ENCODE measurements around the gene CREB5. TPM values are rescaled to one million over a fixed set of nuclear protein-coding genes. Genes with fewer than 3 reads are reported as not detected.

The CREB5 gene
- total RNA-seq, 3 donors from 2014 or later = 17.3 to 19.7 (median 18.0) TPM

DNA sequence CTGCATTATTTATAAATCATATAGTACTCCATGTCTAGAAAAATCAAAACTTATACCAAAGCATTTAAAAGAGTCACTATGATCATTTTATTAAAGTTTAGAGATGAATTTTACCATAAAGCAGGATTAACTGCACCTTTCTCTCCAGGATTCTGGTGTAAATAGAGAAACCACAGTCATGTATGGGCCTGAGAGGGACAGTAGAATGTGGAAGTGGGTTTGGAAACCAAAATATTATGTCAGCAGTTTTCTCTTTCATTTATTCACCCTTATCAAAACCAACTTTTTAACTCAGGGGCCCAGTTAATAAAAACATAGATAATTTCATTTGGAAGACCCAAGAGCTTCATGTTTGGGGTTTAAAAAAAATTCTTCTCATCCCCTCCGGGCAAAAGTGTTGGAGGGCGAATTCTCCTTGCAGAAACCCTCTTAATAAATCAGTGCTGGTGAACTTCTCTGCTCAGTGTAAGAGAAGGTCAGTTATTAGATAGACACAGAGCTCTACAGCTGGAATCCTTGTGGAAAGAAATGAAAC lies 266.2 kb downstream of the CREB5 start:
- intact Hi-C loops (cut with DNase I; ENCODE audit: low total_unique reads) = no loop called here
- Histone ChIP-seq H3K27ac (no peak overlapping the region), H3K27me3 (no peaks in the 10 kb centered on the region), H3K4me3 (no peak overlapping the region), H3K9me3 (no peaks in the 10 kb centered on the region), H3K4me1 (no peaks in the 10 kb centered on the region), H3K36me3 (no peaks in the 10 kb centered on the region)
- no peak for TF ChIP-seq POLR2AphosphoS5 (IDR thresholded peaks at IDR 0.05)
- no peak for TF ChIP-seq POLR2A (IDR thresholded peaks at IDR 0.05)
- TF ChIP-seq, protein P1, sequence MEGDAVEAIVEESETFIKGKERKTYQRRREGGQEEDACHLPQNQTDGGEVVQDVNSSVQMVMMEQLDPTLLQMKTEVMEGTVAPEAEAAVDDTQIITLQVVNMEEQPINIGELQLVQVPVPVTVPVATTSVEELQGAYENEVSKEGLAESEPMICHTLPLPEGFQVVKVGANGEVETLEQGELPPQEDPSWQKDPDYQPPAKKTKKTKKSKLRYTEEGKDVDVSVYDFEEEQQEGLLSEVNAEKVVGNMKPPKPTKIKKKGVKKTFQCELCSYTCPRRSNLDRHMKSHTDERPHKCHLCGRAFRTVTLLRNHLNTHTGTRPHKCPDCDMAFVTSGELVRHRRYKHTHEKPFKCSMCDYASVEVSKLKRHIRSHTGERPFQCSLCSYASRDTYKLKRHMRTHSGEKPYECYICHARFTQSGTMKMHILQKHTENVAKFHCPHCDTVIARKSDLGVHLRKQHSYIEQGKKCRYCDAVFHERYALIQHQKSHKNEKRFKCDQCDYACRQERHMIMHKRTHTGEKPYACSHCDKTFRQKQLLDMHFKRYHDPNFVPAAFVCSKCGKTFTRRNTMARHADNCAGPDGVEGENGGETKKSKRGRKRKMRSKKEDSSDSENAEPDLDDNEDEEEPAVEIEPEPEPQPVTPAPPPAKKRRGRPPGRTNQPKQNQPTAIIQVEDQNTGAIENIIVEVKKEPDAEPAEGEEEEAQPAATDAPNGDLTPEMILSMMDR (IDR thresholded peaks at IDR 0.05) = no peak
- no peak for DNase-seq (ENCODE audit: low spot score in 2 of 2)

DNA sequence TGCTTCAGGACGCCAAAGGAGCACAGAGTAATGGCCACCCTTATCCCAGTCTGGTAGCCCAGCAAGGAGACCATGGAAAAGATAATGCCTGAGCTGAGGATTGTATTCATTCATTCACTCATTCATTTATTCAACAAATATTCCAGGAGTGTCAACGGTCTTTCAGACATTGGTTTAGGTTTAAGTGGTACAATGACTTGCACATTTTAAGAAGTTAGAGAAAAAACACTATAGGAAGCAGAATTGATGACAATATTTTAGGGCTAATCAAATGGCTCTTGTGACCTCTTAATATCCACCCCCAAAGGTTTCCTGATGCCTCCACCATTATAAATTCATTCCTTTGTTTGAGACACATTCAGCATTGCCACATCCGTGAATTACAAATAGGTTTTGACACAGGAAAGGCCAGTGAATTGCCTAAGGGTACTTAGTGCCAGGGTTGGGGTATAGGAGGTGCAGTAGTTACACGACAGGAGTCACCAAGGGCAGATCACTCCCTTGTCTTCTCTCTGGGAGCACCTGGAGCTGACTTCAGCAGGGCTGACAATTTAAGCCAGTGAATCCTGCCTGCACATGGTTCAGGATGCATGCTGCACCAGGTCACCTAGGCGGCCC lies 269.5 kb downstream of the CREB5 start:
- DNase-seq (ENCODE audit: low spot score in 2 of 2) = no peak
- no peak overlapping the region for H3K27ac ChIP-seq

DNA sequence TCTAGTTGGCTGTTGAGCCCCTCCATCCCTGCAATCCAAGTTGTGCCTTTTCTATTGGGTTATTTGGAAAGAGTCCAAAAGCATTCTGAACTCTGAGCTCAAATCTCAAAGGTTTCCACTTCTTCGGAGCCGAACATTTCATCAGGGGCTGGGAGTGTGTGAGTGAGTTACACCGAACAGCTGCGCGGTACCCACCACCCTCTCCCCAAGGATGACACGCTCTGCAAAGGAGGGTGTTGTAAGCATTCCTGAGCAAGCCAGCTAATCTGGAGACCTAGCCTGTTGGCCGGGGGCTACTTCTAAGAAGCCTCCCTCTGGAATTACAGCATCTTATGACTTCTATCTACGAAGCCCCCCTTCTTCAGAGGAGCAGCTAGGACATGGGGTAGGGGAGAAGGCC lies 270.5 kb downstream of the CREB5 start:
- H3K4me1 ChIP-seq = no peaks in the 10 kb centered on the region
- intact Hi-C loops (cut with DNase I; ENCODE audit: low total_unique reads) = no loop called here

More for the DNA sequence above, 269.5 kb downstream of the CREB5 start:
- intact Hi-C loops (cut with DNase I; ENCODE audit: low total_unique reads) = no loop called here
- TF ChIP-seq POLR2A (IDR thresholded peaks at IDR 0.05) = no peak
- TF ChIP-seq POLR2AphosphoS5 (IDR thresholded peaks at IDR 0.05) = no peak
- TF ChIP-seq, protein P1 (IDR thresholded peaks at IDR 0.05) = no peak
- H3K9me3 ChIP-seq = no peaks in the 10 kb centered on the region
- H3K36me3 ChIP-seq = no peaks in the 10 kb centered on the region
- no peak overlapping the region for H3K4me3 ChIP-seq
- no peaks in the 10 kb centered on the region for H3K4me1 ChIP-seq
- no peaks in the 10 kb centered on the region for H3K27me3 ChIP-seq

DNA sequence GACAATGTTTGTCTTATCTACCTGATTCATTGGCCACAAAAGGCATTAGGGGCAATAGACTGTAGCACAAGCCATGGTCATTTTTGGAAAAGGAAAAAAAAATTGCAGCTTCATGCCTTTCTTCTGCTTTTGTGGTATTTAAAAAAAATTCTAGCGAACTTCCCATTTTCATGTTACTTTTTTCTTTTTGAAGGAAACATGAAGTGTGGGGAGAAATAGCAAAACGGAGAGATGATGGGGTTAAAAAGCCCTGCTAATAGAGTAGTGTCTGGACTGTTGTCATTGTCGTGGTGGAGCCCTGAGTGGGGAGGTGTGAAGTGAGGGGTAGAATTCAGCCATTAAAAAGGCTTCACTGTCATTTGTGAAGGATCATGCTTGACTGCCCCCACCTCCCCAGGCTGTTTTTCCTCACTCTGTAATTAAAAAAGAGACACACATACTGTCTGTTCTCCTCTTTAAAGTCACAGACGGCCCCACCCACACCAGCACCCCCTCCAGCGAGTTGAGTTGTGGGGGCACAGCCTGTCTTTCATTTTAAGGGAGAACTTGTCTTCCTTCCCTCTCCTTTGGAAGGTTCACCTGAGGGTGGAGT lies 272.4 kb downstream of the CREB5 start:
- no peak overlapping the region for H3K4me3 ChIP-seq
- intact Hi-C loops (cut with DNase I; ENCODE audit: low total_unique reads) = no loop called here
- DNase-seq (ENCODE audit: low spot score in 2 of 2) = no peak
- H3K9me3 ChIP-seq = no peaks in the 10 kb centered on the region
- no peak for TF ChIP-seq POLR2AphosphoS5 (IDR thresholded peaks at IDR 0.05)
- TF ChIP-seq, protein P1 (IDR thresholded peaks at IDR 0.05) = no peak
- TF ChIP-seq POLR2A (IDR thresholded peaks at IDR 0.05) = no peak
- H3K27ac ChIP-seq = peak overlapping the region; percentile 60 to 80
- H3K27me3 ChIP-seq = no peaks in the 10 kb centered on the region
- no peaks in the 10 kb centered on the region for H3K36me3 ChIP-seq
- no peaks in the 10 kb centered on the region for H3K4me1 ChIP-seq

More for the DNA sequence above, 270.5 kb downstream of the CREB5 start:
- TF ChIP-seq, protein P1 (IDR thresholded peaks at IDR 0.05) = no peak
- TF ChIP-seq POLR2AphosphoS5 (IDR thresholded peaks at IDR 0.05) (no peak), POLR2A (IDR thresholded peaks at IDR 0.05) (no peak)
- no peaks in the 10 kb centered on the region for H3K27me3 ChIP-seq
- no peak overlapping the region for H3K27ac ChIP-seq
- no peak for DNase-seq (ENCODE audit: low spot score in 2 of 2)
- H3K4me3 ChIP-seq = no peak overlapping the region
- H3K9me3 ChIP-seq = no peaks in the 10 kb centered on the region
- no peaks in the 10 kb centered on the region for H3K36me3 ChIP-seq

DNA sequence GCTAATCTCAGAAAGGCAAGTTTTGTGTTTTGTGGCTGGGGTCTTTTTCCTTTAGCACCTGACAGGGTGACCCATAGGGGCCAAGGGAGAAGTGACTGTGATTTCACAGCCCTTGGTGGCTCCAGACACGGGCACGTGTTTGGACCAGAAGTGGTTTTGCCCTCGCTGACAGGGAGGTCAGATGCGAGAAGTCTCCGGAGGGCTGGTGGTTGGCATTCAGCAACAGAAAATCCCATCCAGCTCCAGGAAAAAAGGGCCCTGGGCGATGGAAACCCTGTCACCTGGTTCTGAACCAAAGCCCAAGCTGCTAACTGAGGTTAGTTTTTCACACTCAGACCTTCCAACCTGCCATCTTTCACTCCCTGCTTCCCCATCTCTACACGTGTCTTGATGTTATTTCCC lies 272.9 kb downstream of the CREB5 start:
- DNase-seq (ENCODE audit: low spot score in 2 of 2) = peak; percentile 56 to 68
- Histone ChIP-seq H3K4me1 (no peaks in the 10 kb centered on the region), H3K4me3 (peak overlapping the region; percentile 42 to 53 (median 50)), H3K36me3 (no peaks in the 10 kb centered on the region), H3K27me3 (no peaks in the 10 kb centered on the region), H3K27ac (peak overlapping the region; percentile 60 to 80), H3K9me3 (no peaks in the 10 kb centered on the region)
- intact Hi-C loops (cut with DNase I; ENCODE audit: low total_unique reads) = no loop called here
- TF ChIP-seq, protein P1 (IDR thresholded peaks at IDR 0.05) = no peak
- TF ChIP-seq POLR2AphosphoS5 (IDR thresholded peaks at IDR 0.05) (no peak), POLR2A (IDR thresholded peaks at IDR 0.05) (no peak)

Data from breast epithelium (tissue), 4 donors.